CD4-positive, alpha-beta memory T cell (primary cell): ENCODE results near the gene NOCT. TPM values are rescaled to one million over a fixed set of nuclear protein-coding genes. Genes with fewer than 3 reads are reported as not detected.
"Not testable (repeated sequence)": the region's sequence is repeated elsewhere in the genome, so short reads cannot be mapped to it uniquely, and the experiment has no call there.

Experiments
- CTCF ChIA-PET: fragments of 350-600 bp; sonication (Branson Sonifier 250); formaldehyde crosslinking; loops from one replicate; lab custom pipeline; 2021; ENCODE audit warnings: inconsistent platforms; ENCODE audit not compliant: partially characterized antibody; lab: Charles Lee
- POLR2A ChIA-PET: fragments of 350-600 bp; sonication (Branson Sonifier 250); formaldehyde crosslinking; loops from one replicate; lab custom pipeline; 2021; ENCODE audit not compliant: partially characterized antibody; lab: Charles Lee
- DNase-seq, 5 donors: peaks; one replicate each; pipeline versions ENCODE4 v3.0.0 to v3.0.0-alpha.2; 2020 to 2022; ENCODE audit warnings: mixed read lengths in 1 of 5
- H3K27ac ChIP-seq: one replicate; pipeline ENCODE4 v1.7.0; 2013; ENCODE audit warnings: low read depth, low read length
- H3K27me3 ChIP-seq: 2 replicates; pipeline ENCODE4 v1.7.0; 2013; ENCODE audit warnings: mild to moderate bottlenecking, low read length, moderate library complexity; ENCODE audit not compliant: insufficient read depth
- H3K36me3 ChIP-seq: 2 replicates; pipeline ENCODE4 v1.7.0; 2013; ENCODE audit warnings: mild to moderate bottlenecking, low read length, moderate library complexity; ENCODE audit not compliant: insufficient read depth
- H3K4me1 ChIP-seq: 2 replicates; pipeline ENCODE4 v1.7.0; 2013; ENCODE audit warnings: mild to moderate bottlenecking, low read length, moderate library complexity; ENCODE audit not compliant: insufficient read depth
- H3K4me3 ChIP-seq, 2 donors: one replicate each; pipeline ENCODE4 v1.7.0; 2013; ENCODE audit warnings: low read length in 2 of 2, mild to moderate bottlenecking in 1 of 2
- H3K9me3 ChIP-seq, 2 donors: one replicate each; pipeline ENCODE4 v1.7.0; 2013; ENCODE audit warnings: low read length in 2 of 2, control low read depth in 1 of 2; ENCODE audit not compliant: control insufficient read depth in 1 of 2
- H3K27ac Mint-ChIP-seq, 7 donors: one replicate each; pipeline ENCODE4 v1.8.0; 2020 to 2021; ENCODE audit warnings: mixed read lengths in 7 of 7, mild to moderate bottlenecking in 6 of 7, inconsistent platforms in 3 of 7, moderate library complexity in 3 of 7
- H3K27me3 Mint-ChIP-seq, 2 donors: one replicate each; pipeline ENCODE4 v1.8.0; 2020 to 2021; ENCODE audit warnings: mixed read lengths in 2 of 2
- H3K36me3 Mint-ChIP-seq, 2 donors: one replicate each; pipeline ENCODE4 v1.8.0; 2020 to 2021; ENCODE audit warnings: mixed read lengths in 2 of 2, inconsistent platforms in 1 of 2, mild to moderate bottlenecking in 1 of 2
- H3K4me1 Mint-ChIP-seq, 4 donors: one replicate each; pipeline ENCODE4 v1.8.0; 2020 to 2021; ENCODE audit warnings: mixed read lengths in 4 of 4, mild to moderate bottlenecking in 1 of 4
- H3K4me3 Mint-ChIP-seq, 8 donors: one replicate each; pipeline ENCODE4 v1.8.0; 2020 to 2021; ENCODE audit warnings: mixed read lengths in 8 of 8, mild to moderate bottlenecking in 7 of 8, moderate library complexity in 6 of 8, inconsistent platforms in 3 of 8
- H3K9me3 Mint-ChIP-seq, 8 donors: one replicate each; pipeline ENCODE4 v1.8.0; 2020 to 2021; ENCODE audit warnings: mixed read lengths in 8 of 8, mild to moderate bottlenecking in 5 of 8, inconsistent platforms in 3 of 8, moderate library complexity in 1 of 8
- intact Hi-C: fragments of 100-400 bp; cut with micrococcal nuclease; formaldehyde crosslinking; loops from one replicate; pipeline ENCODE4 v1.15.1; 2023
- polyA plus RNA-seq, 2 donors: library from polyadenylated mRNA; unstranded; fragments of 300-500 nt; fragmentation: Illumina TruSeq; gene quantifications; one replicate each; pipeline ENCODE4 v1.2.3, GENCODE V29; 2021
- total RNA-seq, 2 experiments: library from RNA; stranded (reverse); gene quantifications; one replicate each; pipeline ENCODE4 v1.2.3, GENCODE V29; 2021

Gene NOCT
- total and polyA plus RNA-seq, 4 experiments from 2014 or later = 0.14 to 1.7 (median 1.1) TPM

DNA sequence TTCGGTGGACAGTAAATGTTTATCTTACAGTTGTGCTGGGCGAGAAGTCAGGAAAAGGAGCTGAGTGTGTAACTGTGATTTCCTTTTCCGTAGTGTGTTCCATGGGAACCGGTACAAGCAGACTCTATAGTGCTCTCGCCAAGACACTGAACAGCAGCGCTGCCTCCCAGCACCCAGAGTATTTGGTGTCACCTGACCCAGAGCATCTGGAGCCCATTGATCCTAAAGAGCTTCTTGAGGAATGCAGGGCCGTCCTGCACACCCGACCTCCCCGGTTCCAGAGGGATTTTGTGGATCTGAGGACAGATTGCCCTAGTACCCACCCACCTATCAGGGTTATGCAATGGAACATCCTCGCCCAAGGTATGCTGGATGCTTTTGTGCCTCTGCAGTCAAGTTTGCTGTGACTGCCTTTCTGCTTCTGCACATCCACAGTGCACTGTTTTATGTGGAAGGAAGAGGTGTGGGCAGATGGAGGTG, 27.4 kb downstream of the NOCT start:
- Mint-ChIP-seq H3K9me3 (no peaks in the 10 kb centered on the region), H3K36me3 (peaks cover 15 to 40% of the 10 kb centered on the region in 2 donors), H3K27me3 (no peaks in the 10 kb centered on the region), H3K27ac (peak overlapping the region in 4 of 7 donors; percentile 35 to 70 (median 46)), H3K4me1 (peaks cover 4 to 15% (median 8%) of the 10 kb centered on the region in 4 donors), H3K4me3 (no peak overlapping the region)
- DNase-seq = no peak
- intact Hi-C loops = no loop called here
- H3K4me1 ChIP-seq = no peaks in the 10 kb centered on the region
- POLR2A ChIA-PET = interaction anchor here (0.6 to 0.7 kb wide), 2 partner anchors 9 to 17 kb away, joined by 3 read pairs; no protein-coding TSS in a partner anchor
- H3K27ac ChIP-seq = no peak overlapping the region
- H3K9me3 ChIP-seq = no peaks in the 10 kb centered on the region
- CTCF ChIA-PET = interaction anchor here (1.5 to 2.7 kb wide), 5 partner anchors 11 to 253 kb away, joined by 3 to 11 read pairs (median 9); no protein-coding TSS in a partner anchor
- H3K27me3 ChIP-seq = no peaks in the 10 kb centered on the region
- peaks cover 3% of the 10 kb centered on the region for H3K36me3 ChIP-seq
- H3K4me3 ChIP-seq = no peak overlapping the region

DNA sequence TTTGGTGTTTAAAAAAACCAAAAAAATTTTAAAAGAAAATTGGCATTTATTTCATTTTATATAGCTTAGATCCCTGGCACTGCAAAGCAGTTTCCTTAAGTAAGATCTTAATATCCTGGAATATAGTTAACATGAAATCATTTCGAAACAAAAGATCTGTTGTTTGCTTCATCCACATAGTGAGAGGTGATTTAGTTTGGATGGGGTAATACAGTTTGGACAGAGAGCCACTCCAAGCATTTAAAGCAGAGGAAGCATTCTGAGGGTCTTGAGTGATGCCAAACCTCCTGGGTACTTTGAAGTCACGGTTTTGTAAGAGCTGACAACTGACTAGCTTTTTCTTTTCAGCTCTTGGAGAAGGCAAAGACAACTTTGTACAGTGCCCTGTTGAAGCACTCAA, 28.7 kb downstream of the NOCT start:
- Mint-ChIP-seq H3K27ac (peak overlapping the region in 2 of 7 donors; percentile 14 to 25), H3K4me1 (peaks cover 4 to 15% (median 8%) of the 10 kb centered on the region in 4 donors), H3K36me3 (peaks cover 21 to 45% of the 10 kb centered on the region in 2 donors), H3K4me3 (no peak overlapping the region), H3K27me3 (no peaks in the 10 kb centered on the region), H3K9me3 (no peaks in the 10 kb centered on the region)
- no peak for DNase-seq
- H3K9me3 ChIP-seq = no peaks in the 10 kb centered on the region
- no peaks in the 10 kb centered on the region for H3K27me3 ChIP-seq
- intact Hi-C loops = no loop called here
- H3K4me3 ChIP-seq = no peak overlapping the region
- H3K27ac ChIP-seq = no peak overlapping the region
- CTCF ChIA-PET = interaction anchor here (0.8 to 2.7 kb wide), 5 partner anchors 14 to 251 kb away, joined by 3 to 11 read pairs (median 4); no protein-coding TSS in a partner anchor
- no peaks in the 10 kb centered on the region for H3K4me1 ChIP-seq
- POLR2A ChIA-PET = interaction anchor here (1.0 kb wide), 1 partner anchor 10 kb away, joined by 3 read pairs; no protein-coding TSS in a partner anchor
- H3K36me3 ChIP-seq = peaks cover 3% of the 10 kb centered on the region

DNA sequence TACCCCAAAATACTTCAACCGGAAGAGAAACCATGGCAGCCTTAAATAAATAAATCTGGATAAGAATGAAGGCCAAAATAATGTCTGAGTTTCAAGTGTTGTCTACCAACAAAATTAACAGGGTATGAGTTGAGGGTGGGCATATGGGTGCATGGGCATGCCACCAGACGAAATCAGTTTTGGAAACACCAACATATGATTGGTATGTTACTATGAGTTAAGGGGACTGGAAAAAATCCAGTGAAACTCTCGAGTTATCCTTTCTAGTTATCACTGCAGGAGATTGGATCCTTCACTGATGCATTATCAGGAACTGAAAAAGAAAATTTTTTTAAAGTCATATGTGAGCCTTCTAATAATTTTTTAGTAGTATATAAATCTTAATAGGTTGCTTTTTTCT, 32.4 kb downstream of the NOCT start:
- Mint-ChIP-seq H3K4me3 (no peak overlapping the region), H3K4me1 (peaks cover 0 to 4% (median 3%) of the 10 kb centered on the region in 4 donors), H3K36me3 (peaks cover 19 to 49% of the 10 kb centered on the region in 2 donors), H3K27me3 (no peaks in the 10 kb centered on the region), H3K9me3 (no peaks in the 10 kb centered on the region), H3K27ac (no peak overlapping the region)
- no peak for DNase-seq
- Histone ChIP-seq H3K27ac (no peak overlapping the region), H3K4me3 (no peak overlapping the region), H3K9me3 (no peaks in the 10 kb centered on the region), H3K36me3 (peaks cover 3% of the 10 kb centered on the region), H3K27me3 (no peaks in the 10 kb centered on the region), H3K4me1 (no peaks in the 10 kb centered on the region)
- intact Hi-C loops = no loop called here
- ChIA-PET CTCF (no interaction called here), POLR2A (no interaction called here)

DNA sequence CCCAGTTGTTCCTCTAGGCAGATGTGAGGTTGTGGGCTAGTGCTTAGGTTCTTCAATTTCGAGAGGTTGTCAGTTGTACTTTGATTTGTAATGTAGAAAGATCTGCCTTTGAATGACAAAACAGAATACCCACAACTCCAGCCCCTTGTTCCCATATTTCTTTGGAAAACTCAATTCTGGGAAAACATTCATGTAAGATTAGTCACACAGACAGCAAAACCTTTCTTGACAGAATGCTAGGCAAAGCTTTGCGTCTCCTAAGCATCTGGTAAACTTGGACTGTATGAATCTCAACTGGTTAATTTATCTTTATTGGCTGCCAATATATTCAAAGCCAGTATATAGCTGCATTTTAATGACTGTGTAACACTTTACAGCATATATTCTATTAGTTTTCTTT, 34.9 kb downstream of the NOCT start:
- Mint-ChIP-seq H3K27ac (peak overlapping the region in 3 of 7 donors; percentile 21 to 42 (median 42)), H3K36me3 (peaks cover 26 to 52% of the 10 kb centered on the region in 2 donors), H3K9me3 (no peaks in the 10 kb centered on the region), H3K4me3 (no peak overlapping the region), H3K27me3 (no peaks in the 10 kb centered on the region), H3K4me1 (peaks cover 8 to 18% (median 13%) of the 10 kb centered on the region in 4 donors)
- Histone ChIP-seq H3K4me1 (peaks cover 2% of the 10 kb centered on the region), H3K9me3 (no peaks in the 10 kb centered on the region), H3K36me3 (peaks cover 20% of the 10 kb centered on the region), H3K4me3 (no peak overlapping the region), H3K27me3 (no peaks in the 10 kb centered on the region), H3K27ac (no peak overlapping the region)
- ChIA-PET CTCF (interaction anchor here (0.7 to 2.1 kb wide), 3 partner anchors 18 to 186 kb away, joined by 3 to 9 read pairs (median 6); no protein-coding TSS in a partner anchor), POLR2A (no interaction called here)
- no peak for DNase-seq
- intact Hi-C loops = no loop called here

DNA sequence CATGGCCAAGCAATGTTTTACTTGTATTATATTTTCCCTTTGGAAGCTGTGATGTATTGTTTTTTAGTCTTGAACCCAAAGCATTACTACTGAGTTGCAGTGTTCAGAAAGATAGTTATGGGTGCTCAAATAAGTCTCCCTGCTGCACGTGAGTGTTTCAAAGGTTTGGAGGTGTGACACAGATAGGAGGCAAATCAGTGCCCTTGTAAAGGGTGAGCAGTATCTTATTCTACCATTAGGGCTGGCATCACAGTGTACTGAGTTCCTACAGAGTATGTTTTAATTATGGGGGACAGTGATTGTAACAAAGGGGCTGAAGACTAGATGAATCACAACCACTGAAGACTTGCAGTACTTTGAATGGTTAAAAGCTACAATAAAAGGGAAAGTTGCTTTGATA, 38.3 kb downstream of the NOCT start:
- no peaks in the 10 kb centered on the region for H3K27me3 ChIP-seq
- ChIA-PET CTCF (no interaction called here), POLR2A (interaction anchor here (1.2 kb wide), 2 partner anchors 9 to 29 kb away, joined by 3 read pairs; no protein-coding TSS in a partner anchor)
- no peaks in the 10 kb centered on the region for H3K9me3 Mint-ChIP-seq
- no peak for DNase-seq
- no peaks in the 10 kb centered on the region for H3K27me3 Mint-ChIP-seq
- no peaks in the 10 kb centered on the region for H3K9me3 ChIP-seq
- no peak overlapping the region for H3K4me3 Mint-ChIP-seq
- peak overlapping the region in 5 of 7 donors; percentile 3 to 91 (median 23) for H3K27ac Mint-ChIP-seq
- no peak overlapping the region for H3K4me3 ChIP-seq
- peaks cover 20 to 41% (median 27%) of the 10 kb centered on the region in 4 donors for H3K4me1 Mint-ChIP-seq
- intact Hi-C loops = no loop called here
- peaks cover 32% of the 10 kb centered on the region for H3K36me3 ChIP-seq
- no peak overlapping the region for H3K27ac ChIP-seq
- H3K36me3 Mint-ChIP-seq = peaks cover 35 to 62% of the 10 kb centered on the region in 2 donors
- H3K4me1 ChIP-seq = peaks cover 9% of the 10 kb centered on the region

DNA sequence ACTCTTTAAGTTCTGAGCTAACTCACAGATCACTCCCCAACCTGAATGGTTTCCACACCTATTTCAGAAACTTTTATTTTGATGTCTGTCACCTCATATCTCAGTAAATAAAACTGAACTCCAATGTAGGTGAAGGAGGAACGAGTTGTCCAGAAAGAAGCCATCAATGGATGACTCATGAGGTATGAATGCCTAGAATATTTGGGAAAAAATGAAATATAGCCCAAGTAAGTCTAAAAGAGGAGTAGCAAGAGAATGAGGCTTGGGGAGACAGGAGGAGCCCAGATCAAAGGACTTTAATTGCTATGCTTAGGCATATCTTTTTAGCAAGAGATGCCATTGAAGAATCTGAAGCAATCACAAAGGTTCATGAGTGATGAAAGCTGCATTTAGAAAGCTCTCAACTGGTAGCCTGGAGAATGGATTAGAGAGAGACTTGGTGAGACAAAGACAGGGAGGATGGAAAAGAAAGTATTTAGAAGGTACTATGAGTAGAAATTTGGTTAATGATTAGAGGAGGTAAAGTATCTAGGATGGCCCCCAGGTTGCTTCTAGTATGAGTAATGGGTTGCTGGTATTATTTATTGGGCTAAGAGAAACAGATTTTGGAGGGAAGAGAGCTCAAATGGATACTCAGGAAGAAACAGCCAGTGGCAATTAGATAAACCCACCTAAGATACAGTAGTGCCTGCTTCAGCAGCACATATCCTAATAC, 39.4 kb downstream of the NOCT start:
- H3K4me1 Mint-ChIP-seq = peaks cover 20 to 46% (median 31%) of the 10 kb centered on the region in 4 donors
- H3K9me3 Mint-ChIP-seq = no peaks in the 10 kb centered on the region
- no peak for DNase-seq
- Histone ChIP-seq H3K4me1 (peaks cover 9% of the 10 kb centered on the region), H3K27me3 (no peaks in the 10 kb centered on the region), H3K4me3 (no peak overlapping the region), H3K9me3 (no peaks in the 10 kb centered on the region), H3K27ac (no peak overlapping the region), H3K36me3 (peaks cover 42% of the 10 kb centered on the region)
- peak overlapping the region in 4 of 7 donors; percentile 49 to 75 (median 64) for H3K27ac Mint-ChIP-seq
- no peaks in the 10 kb centered on the region for H3K27me3 Mint-ChIP-seq
- ChIA-PET POLR2A (interaction anchor here (1.2 kb wide), 2 partner anchors 10 to 28 kb away, joined by 3 read pairs; no protein-coding TSS in a partner anchor), CTCF (no interaction called here)
- no peak overlapping the region for H3K4me3 Mint-ChIP-seq
- intact Hi-C loops = no loop called here
- peaks cover 37 to 63% of the 10 kb centered on the region in 2 donors for H3K36me3 Mint-ChIP-seq

DNA sequence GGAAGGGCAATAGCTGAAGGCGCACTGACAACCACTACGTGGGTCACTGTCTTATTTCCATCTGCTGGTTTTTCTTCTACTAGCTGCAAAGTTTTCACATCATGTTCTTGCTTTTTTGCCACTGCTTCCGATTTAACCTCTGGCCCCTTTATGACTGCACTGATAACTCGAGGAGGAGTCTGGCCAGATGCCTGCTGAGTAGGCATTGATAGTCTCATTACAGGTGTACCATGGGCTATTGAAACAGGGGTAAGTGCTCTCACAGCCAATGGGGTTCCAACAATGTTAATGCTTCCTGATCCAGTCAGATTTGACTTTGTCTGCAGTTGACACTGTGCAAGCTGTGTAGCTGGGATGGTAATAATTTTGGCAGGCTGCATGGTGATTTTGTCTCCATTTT, 43.4 kb downstream of the NOCT start:
- DNase-seq, H3K9me3 ChIP-seq, H3K4me3 Mint-ChIP-seq, POLR2A ChIA-PET, H3K9me3 Mint-ChIP-seq, H3K4me1 ChIP-seq, H3K27ac ChIP-seq, H3K27me3 ChIP-seq, intact Hi-C loops, H3K27me3 Mint-ChIP-seq, H3K4me3 ChIP-seq: not testable (repeated sequence)
- peaks cover 59% of the 10 kb centered on the region for H3K36me3 ChIP-seq
- peaks cover 48 to 81% of the 10 kb centered on the region in 2 donors for H3K36me3 Mint-ChIP-seq
- peaks cover 20 to 50% (median 31%) of the 10 kb centered on the region in 4 donors for H3K4me1 Mint-ChIP-seq
- CTCF ChIA-PET = interaction anchor here (1.1 to 1.7 kb wide), 2 partner anchors 21 to 28 kb away, joined by 3 to 6 read pairs; no protein-coding TSS in a partner anchor
- peak overlapping the region in 2 of 7 donors; percentile 73 to 76 for H3K27ac Mint-ChIP-seq
